ENCODE measurements around the gene LKAAEAR1.
"Not testable (repeated sequence)": the region's sequence is repeated elsewhere in the genome, so short reads cannot be mapped to it uniquely, and the experiment has no call there.

The LKAAEAR1 gene

DNA sequence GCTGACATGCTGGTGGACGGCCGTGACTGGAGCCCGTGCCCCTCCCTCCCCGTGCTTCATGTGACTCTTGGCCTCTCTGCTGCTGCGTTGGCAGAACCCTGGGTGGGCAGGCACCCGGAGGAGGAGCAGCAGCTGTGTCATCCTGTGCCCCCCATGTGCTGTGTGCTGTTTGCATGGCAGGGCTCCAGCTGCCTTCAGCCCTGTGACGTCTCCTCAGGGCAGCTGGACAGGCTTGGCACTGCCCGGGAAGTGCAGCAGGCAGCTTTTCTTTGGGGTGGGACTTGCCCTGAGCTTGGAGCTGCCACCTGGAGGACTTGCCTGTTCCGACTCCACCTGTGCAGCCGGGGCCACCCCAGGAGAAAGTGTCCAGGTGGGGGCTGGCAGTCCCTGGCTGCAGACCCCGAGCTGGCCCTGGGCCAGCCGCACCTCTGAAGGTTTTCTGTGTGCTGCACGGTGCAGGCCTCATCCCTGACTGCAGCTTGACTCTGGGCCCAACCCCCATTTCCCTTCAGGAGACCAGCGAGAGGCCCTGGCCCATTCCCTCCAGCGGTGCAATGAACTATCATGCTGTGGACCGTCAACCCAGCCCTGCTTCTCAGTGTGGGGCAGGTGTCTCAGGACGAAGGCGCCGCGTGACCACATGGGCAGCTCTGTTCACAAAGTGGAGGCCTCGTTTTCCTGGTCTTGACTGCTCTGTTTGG is 15.0 kb upstream of the LKAAEAR1 start:
- DNase-seq (ENCODE audit: low read depth in 2 of 2) = no peak

DNA sequence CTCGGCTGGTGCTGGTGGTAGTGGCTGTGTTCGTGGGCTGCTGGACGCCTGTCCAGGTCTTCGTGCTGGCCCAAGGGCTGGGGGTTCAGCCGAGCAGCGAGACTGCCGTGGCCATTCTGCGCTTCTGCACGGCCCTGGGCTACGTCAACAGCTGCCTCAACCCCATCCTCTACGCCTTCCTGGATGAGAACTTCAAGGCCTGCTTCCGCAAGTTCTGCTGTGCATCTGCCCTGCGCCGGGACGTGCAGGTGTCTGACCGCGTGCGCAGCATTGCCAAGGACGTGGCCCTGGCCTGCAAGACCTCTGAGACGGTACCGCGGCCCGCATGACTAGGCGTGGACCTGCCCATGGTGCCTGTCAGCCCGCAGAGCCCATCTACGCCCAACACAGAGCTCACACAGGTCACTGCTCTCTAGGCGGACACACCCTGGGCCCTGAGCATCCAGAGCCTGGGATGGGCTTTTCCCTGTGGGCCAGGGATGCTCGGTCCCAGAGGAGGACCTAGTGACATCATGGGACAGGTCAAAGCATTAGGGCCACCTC is 14.3 kb upstream of the LKAAEAR1 start:
- no peak for DNase-seq (ENCODE audit: low read depth in 2 of 2)

DNA sequence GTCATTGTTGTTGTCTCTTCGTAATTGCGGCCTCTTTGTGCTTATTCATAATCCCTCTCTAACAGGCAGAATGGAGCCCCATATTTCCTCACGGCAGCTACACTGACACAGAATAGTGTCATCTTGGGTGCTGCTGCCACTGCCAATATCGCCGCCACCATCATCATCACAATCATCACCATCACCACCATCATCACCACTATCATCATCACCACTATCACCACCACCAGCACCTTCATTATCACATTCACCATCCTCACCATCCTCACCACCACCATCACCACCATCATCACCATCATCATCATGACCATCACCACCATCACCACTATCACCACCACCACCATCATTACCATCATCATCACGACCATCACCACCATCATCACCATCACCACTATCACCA is 12.3 kb upstream of the LKAAEAR1 start:
- no peak for DNase-seq (ENCODE audit: low read depth in 2 of 2)

DNA sequence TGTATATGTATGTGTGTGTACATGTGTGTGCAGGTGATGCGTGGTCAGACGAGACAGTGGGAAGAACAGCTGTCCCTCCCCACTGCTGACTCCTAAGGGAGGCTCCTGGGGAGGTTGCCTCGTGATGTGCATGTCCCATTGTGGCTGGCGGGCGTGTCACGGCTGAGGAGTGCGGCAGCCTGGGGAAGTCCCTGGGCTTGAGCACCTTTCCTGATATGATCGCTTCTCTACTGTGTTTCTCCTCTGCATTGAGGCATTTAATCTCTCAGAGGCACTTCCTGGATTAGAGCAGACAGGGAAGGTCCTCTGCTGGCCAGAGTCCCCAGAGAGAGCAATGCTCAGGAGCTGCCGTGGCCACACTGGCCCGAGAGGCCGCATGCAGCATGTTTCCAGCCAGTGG is 11.7 kb upstream of the LKAAEAR1 start:
- DNase-seq (ENCODE audit: low read depth in 2 of 2) = no peak

DNA sequence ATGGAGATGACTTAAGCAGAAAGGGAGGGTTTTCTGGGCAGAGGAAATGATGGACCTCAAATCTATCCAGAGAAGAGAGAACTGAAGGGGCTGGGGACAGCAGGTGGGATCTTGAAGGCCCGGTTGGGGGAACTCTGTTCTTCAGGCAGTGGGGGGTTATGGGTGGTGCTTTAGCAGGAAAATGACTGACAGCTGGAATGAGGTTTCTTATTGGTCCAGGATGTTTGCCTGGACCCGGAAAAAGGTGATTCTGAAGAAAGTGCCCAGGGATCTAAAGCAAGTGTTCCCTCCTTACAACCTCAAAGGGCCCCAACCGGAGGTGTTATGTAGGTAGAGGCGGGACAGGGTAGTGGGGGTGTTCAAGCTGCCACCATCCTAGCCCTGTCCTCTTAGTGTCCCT is 11.3 kb upstream of the LKAAEAR1 start:
- no peak for DNase-seq (ENCODE audit: low read depth in 2 of 2)

DNA sequence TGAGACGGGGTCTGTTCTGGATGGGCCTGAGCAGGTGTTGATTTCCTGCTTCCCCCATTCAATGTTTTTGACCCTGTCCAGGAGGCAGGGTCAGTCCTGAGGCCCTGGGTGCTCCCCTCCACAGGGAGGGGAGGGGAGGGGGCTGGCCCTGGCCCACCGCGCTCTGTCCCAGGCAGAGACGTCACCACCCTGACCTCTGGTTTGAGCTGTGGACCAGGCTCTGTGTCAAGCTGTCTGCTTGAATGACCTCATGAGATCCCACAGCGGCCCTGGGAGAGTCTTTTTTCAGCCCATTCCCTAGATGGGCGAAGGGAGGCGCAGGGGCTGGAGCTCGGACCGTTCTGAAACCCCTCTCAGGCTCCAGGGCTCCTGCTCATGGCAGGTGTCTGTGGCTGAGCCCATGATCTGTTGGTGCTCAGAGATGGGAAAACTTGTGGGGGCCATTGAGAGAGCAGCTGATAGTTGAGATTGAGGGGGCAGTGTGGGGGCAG is 8.9 kb upstream of the LKAAEAR1 start:
- no peak for DNase-seq (ENCODE audit: low read depth in 2 of 2)

DNA sequence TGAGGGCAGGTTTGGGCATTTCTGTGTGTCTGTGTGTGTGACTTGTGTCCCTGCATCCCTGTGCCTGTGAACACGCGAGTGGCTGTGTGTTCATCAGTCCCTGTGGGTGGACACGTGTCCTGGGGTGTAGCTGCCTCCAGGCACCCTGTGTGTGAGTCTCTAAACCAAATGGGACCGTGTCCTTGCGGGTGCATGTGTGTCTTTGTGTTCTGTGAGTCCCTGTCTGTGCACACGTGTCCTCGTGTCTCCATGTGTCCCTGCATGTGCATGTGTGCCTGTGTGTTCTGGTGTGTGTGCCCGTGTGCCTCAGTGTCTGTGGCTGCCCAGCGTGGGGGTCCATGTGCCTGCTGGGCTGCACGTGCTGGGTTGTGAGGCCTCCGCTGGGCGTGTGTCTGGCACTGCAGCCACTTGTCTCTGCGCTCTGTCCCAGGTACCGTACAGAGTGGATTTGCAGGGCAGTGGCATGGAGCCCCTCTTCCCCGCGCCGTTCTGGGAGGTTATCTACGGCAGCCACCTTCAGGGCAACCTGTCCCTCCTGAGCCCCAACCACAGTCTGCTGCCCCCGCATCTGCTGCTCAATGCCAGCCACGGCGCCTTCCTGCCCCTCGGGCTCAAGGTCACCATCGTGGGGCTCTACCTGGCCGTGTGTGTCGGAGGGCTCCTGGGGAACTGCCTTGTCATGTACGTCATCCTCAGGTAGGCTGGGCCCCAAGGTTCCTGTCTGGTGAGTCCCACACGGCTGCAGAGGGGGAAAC is 8.2 kb upstream of the LKAAEAR1 start:
- no peak for DNase-seq (ENCODE audit: low read depth in 2 of 2)

DNA sequence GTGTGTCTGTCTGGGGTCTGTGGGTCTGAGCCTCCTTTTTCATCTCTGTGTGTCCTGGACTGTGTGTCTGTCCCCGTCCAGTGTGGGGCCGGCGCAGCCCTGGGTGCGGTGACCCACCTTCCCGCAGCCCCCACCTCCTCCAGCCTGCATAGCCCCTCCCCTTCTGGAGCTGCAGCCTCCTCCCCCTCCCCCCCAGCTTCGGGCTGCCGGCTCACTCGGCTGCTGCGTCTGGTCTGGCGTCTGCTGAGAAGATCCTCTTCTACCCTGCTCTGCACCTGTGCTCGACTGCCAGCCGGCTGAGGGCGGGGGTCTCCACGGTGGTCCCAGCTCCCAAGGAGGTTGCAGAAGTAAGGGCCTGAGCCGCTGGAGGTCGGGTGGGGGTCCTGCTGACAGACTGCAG is 7.6 kb upstream of the LKAAEAR1 start:
- DNase-seq (ENCODE audit: low read depth in 2 of 2) = no peak

DNA sequence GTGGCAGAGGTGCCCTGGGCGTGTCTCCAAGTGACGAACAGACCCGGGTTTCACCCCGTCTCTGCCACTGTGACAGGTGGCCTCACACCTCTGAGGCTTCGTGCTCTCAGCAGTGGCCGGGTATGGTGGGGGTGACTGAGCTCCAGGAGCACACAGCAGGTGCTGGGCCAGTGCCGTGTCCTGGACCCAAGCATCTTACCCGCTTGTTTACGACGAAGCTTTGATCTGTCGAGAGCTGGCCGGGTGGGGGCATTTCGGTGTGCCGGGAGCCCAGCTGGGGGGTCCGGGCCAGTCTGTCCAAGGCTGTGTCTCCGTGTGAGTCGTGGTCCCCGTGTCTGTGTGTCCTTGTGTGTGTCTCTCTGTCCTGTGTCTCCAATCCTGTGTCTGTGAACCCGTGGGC is 7.1 kb upstream of the LKAAEAR1 start:
- no peak for DNase-seq (ENCODE audit: low read depth in 2 of 2)

DNA sequence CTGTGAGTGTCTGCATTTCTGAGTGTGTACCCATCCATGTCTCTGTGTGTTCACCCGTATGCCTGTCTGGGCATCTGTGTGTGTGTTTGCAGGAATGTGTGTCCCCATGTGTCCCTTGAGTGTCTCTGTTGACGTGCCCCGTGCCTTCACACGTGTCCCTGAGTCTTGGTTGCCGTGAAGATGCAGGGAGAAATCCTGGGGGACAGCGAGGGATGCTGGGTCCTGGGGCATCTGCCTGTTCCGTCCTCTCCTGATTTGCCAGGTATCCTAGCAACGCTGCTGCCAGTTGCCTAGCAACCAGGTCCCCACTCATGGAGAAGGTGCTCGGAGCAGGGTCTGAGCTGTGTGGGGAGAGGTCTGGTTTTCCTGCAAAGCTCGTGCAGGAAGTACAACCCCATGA is 6.0 kb upstream of the LKAAEAR1 start:
- DNase-seq (ENCODE audit: low read depth in 2 of 2) = no peak

DNA sequence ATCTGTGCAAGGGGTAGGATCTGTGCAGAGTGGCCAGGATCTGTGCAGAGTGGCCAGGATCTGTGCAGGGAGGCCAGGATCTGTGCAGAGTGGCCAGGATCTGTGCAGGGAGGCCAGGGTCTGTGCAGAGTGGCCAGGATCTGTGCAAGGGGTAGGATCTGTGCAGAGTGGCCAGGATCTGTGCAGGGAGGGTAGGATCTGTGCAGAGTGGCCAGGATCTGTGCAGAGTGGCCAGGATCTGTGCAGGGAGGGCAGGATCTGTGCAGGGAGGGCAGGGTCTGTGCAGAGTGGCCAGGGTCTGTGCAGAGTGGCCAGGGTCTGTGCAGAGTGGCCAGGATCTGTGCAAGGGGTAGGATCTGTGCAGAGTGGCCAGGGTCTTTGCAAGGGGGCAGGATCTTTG is 4.4 kb upstream of the LKAAEAR1 start:
- DNase-seq (ENCODE audit: low read depth in 2 of 2) = not testable (repeated sequence)

DNA sequence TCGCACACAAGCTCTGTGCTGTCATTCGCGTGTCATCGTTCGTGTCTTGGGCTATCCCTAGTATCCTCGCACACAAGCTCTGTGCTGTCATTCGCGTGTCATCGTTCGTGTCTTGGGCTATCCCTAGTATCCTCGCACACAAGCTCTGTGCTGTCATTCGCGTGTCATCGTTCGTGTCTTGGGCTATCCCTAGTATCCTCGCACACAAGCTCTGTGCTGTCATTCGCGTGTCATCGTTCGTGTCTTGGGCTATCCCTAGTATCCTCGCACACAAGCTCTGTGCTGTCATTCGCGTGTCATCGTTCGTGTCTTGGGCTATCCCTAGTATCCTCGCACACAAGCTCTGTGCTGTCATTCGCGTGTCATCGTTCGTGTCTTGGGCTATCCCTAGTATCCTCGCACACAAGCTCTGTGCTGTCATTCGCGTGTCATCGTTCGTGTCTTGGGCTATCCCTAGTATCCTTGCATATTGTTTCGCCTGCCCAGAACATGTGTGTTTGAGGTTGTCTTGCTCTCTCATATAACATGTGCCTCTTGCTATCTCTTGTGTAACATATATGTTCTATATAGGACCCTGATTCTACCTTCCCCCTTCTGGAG is 3.1 kb upstream of the LKAAEAR1 start:
- DNase-seq (ENCODE audit: low read depth in 2 of 2) = not testable (repeated sequence)

DNA sequence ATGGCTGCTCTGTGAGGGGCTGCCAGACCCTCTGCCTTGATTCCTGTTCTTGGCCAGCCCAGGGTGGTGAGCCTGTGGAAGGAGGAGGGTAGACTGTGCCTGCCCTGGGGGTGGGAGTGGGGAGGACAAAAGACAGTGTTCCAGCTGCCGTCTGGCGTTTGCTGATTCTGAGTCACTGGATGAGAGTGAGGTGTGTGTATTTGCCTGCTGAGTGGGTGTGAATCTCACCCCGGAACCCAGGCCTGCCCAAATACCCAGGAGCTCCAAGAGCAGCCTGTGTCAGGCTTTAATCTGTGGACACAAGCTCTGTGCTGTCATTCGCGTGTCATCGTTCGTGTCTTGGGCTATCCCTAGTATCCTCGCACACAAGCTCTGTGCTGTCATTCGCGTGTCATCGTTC is 2.6 kb upstream of the LKAAEAR1 start:
- no peak for DNase-seq (ENCODE audit: low read depth in 2 of 2)

DNA sequence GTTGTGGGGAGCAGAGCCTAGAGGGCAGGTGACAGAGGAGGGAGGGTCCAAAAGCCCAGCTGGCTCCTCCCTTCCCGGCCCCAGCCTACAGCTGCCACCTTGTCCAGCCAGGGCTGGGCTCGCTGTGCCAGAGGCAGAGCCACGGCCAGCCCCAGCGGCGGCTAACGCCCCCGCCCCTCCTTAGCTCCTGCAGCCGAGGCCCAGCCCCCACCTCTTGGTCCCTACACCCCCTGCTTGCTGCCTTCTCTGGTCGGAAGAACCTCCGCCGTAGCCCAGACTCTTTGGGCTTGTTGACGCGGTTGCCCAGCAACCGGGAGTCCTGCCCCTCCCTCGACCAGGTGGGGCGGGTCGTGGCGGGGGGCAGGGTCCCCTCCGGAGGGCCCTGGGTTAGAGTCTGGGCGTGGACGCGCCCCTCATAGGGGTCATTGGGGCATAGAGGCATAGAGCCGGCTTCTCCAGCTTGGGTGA is 521 bp upstream of the LKAAEAR1 start:
- no peak for DNase-seq (ENCODE audit: low read depth in 2 of 2)

DNA sequence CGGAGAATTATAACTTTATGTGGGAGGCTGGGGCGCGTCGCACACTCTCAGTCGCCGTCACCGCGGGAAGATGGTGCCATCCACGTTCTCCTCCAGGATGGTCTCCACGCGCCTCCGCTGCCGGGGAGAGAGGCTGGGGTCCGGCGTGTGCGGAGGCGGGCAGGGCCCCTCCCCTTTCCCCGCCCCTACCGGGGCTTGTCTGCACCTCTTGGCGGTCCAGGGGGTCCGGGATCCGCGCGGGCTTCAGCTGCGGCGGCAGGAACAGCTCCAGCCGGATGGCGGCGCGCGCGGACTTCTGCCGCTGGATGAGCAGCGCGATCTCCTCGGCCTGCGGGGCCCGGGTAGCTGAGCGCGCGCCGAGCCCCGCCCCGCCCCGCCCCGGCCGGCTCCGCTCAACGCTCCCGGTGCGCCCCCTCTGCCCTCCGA is 807 bp downstream of the LKAAEAR1 start:
- DNase-seq (ENCODE audit: low read depth in 2 of 2) = peak in 1 of 2 experiments; percentile 30

DNA sequence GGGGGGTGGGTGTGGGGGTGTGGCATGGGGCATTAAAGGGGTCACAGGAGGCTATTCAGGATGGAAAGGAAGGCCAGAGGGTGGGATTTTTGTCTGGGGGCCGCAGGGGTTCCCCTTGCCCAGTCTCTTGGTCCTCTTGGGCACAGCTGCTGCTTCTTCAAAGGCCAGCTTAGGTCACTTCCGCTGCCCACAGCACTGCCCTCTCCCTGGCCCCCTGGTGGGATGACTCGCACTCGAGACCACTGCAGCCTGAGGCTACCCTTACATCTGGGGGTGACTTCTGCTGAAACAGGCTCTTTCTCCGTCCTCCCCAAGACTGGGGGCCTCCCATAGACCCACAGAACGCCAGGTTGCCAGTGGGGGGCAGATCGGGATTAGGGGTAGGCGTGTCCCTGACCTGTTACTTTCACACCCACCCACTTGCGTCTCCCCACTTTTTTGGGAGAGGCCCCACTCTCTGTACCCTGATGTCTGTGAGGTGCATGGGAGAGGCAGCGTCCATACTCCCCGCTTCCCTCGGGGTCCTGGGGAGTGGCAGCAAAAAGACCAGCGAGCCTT is 1.3 kb downstream of the LKAAEAR1 start:
- DNase-seq (ENCODE audit: low read depth in 2 of 2) = no peak

DNA sequence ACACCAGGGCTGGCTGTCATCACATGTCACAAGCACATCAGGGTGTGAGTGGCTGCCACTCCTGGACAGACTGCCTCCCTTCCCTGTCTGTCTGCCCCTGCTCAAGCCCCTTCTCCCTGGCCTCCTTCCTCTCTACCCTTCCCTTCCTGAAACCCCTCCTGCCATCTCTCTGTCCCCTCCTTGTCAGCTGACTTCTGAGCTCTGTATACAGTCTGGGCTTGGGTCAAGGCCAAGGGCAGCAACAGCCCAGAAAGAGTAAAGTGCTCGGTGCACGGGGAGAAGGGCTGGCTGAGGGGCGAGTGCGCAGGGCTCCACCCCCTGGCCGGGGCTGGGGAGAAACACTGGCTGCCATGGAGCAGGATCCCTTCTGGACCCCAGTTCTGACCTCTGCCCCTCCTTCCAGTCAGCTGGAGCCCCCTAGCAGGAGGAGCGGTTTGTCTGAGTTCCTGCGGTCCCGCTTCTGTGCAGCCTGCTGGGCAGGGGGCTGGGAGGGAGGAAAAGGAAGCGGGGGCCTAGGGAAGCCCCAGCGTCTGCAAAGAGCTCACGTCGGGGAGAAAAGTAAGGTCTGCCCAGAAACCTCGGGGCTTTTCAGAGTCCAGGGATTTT is 2.0 kb downstream of the LKAAEAR1 start:
- DNase-seq (ENCODE audit: low read depth in 2 of 2) = no peak

DNA sequence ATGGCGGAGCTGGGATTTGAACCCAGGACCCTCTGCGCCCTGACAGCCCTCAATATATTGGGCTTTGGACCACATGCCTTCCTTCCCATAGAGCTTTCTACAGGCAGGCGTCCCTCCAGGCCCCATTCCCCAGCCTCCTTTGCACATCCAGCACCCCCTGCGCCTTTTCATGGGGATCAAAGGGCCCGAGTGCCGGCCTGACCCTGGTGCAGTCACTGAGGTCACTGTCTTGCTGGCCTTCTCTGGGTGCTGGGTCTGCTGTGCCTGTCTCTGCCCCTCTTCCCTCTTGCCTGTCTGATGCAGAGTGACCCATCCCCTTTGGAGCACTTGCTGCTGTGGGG is 2.6 kb downstream of the LKAAEAR1 start:
- no peak for DNase-seq (ENCODE audit: low read depth in 2 of 2)

DNA sequence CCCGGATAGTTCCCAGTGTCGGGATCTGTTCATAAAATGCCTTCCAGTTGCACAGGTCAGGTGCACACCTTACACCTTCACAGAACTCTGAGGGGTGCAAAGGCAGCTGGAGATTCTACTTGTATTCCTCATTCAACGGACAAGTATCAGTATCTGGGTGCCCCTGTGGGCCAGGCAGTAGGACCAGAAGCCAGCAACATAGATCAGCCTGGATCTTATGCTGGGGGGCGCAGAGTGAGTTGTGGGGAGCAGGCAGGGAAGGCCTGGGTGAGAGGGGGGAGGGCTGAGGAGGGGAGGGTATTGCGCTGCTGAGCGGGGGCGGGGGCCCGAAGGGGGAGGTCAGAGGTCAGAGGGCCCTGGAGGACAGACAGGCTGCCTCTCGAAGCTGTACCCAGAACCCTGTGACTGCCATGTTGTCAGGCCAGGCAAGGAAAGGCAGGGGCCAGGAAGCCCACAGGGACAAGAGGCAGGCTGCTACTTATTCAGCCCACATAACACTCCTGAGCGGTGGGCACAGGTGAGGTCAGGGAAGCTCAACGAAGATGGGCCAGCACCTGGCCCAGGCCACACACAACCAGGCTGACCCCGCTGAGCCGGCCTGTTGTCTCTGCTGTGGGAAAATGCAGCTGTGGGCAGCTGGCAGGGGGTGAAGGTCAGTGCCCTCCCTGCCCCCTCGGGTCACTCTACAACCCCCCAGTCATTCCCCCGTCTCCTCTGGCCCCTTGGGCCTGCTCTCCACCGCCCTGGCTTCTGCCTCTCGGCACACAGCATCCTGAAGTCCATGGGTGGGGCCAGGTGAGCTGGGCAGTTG is 3.2 kb downstream of the LKAAEAR1 start:
- no peak for DNase-seq (ENCODE audit: low read depth in 2 of 2)

DNA sequence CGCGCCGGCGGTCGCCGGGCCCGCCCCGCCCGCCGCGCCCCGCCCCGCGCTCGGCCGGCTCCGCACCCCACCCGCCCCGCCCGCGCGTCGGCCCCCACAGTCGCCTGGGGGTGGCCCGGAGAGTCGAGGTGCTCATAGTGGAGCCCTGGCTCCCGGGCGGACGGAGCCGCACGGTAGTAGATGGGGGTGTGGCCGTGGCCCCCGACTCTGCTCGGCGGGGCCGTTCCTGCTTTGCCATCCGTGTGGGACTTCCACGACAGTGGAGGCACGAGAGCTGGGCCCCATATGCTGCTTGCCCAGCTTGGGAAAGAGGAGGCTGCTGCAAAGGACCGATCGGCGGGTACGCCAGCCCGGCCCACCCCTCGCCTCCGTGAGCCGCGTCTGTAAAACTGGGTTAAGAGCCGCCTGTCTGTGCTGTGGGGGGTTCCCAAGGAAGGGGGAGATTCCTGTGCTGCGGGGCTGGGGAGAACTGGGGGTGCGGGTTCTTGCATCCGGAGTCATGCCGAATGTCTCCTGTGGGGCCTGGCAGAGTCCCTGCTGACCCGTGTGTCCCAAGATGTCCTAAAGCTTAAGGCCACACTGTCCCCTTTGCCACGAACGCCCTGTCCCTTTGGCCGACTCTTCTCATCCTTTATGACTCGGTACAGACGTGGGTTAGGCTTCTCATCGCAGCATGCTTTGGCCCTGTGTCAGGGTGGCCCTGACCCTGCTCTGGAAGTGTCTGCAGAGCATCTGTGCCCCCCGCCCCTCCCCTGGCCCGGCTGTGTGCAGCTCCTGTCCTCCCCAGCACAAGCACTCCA is 4.0 kb downstream of the LKAAEAR1 start, which contains the start of gene OPRL1:
Gene OPRL1 (plus strand): TSS at position 70 of the 800 bp plus-strand sequence. CDS start 12,639 bp downstream, outside the sequence.
- no peak for DNase-seq (ENCODE audit: low read depth in 2 of 2)

Data from fibroblast of skin of left quadriceps (primary cell).